Kidney (tissue), 14 donors: Measurements from ENCODE around the gene HAND2. TPM values are rescaled to one million over a fixed set of nuclear protein-coding genes. Genes with fewer than 3 reads are reported as not detected.

Source experiments
- DNase-seq, 5 donors: peaks; one replicate each; pipeline ENCODE4 v3.0.0-alpha.2; 2013 to 2020
- FAIRE-seq: peaks from 2 replicates; lab custom pipeline; 2012; peaks lifted over from hg19 to GRCh38; lab: Jason Lieb, UNC
- H3K27ac ChIP-seq, 2 donors: one replicate each; pipeline ENCODE4 v1.7.0; 2013; ENCODE audit warnings: low read depth in 2 of 2, low read length in 2 of 2, inconsistent platforms in 1 of 2
- H3K27me3 ChIP-seq: one replicate; pipeline ENCODE4 v1.7.1; 2013; ENCODE audit warnings: low read length, inconsistent platforms; ENCODE audit not compliant: control insufficient read depth, insufficient read depth
- H3K36me3 ChIP-seq, 3 donors: one replicate each; pipeline versions ENCODE4 v1.7.0 to v1.7.1; 2013; ENCODE audit warnings: low read length in 3 of 3, control low read depth in 1 of 3, inconsistent platforms in 1 of 3; ENCODE audit not compliant: insufficient read depth in 3 of 3, control insufficient read depth in 2 of 3
- H3K4me1 ChIP-seq, 3 donors: one replicate each; pipeline versions ENCODE4 v1.7.0 to v1.7.1; 2013; ENCODE audit warnings: low read length in 3 of 3, inconsistent platforms in 1 of 3, low read depth in 1 of 3; ENCODE audit not compliant: control insufficient read depth in 2 of 3, insufficient read depth in 2 of 3
- H3K4me3 ChIP-seq, 3 donors: one replicate each; pipeline versions ENCODE4 v1.7.0 to v1.8.1; 2013; ENCODE audit warnings: low read length in 3 of 3, control low read depth in 1 of 3, inconsistent platforms in 1 of 3
- H3K9ac ChIP-seq, 3 donors: one replicate each; pipeline versions ENCODE4 v1.7.0 to v1.7.1; 2013; ENCODE audit warnings: low read length in 3 of 3, control low read depth in 1 of 3, inconsistent platforms in 1 of 3
- H3K9me3 ChIP-seq, 3 donors: one replicate each; pipeline versions ENCODE4 v1.7.0 to v1.7.1; 2013; ENCODE audit warnings: low read length in 3 of 3, control low read depth in 1 of 3, inconsistent platforms in 1 of 3; ENCODE audit not compliant: control insufficient read depth in 2 of 3, insufficient read depth in 1 of 3
- CTCF ChIP-seq: IDR thresholded peaks from 3 replicates; pipeline ENCODE4 v1.5.1; 2012; ENCODE audit warnings: mild to moderate bottlenecking, moderate library complexity, borderline replicate concordance; ENCODE audit not compliant: insufficient read depth; ENCODE audit errors: extremely low read depth
- intact Hi-C: fragments of 100-400 bp; cut with DNase I; formaldehyde crosslinking; loops from one replicate; pipeline ENCODE4 v1.11.1; 2022
- polyA plus RNA-seq: library from polyadenylated mRNA; stranded (reverse); fragments of 350-450 nt; fragmentation: Illumina TruSeq; extraction: RNeasy Lipid Tissue Mini Kit (QIAGEN cat#74804); gene quantifications from one replicate; pipeline ENCODE4 v1.2.3, GENCODE V29; 2014; ENCODE audit warnings: low read depth, low replicate concordance; ENCODE audit not compliant: insufficient read depth
- total RNA-seq: library from RNA; stranded (reverse); fragmentation: NEBNext Ultra II Directional; extraction: Animal tissue kit (Norgen Biotek cat#: 25700); gene quantifications from one replicate; pipeline ENCODE4 v1.2.1, GENCODE V29; 2021
- donor health status: control.
- donor health status: control.
- donor health status: control.
- donor health status: control.
- donor health status: control.
- donor health status: DM: yes; HTN: yes; CAD: no.
- donor health status: Normal renal cell carcinoma (clear cell type).

Gene HAND2
- total and polyA plus RNA-seq, 2 donors from 2014 or later: 0.31 TPM; not detected in 1

DNA sequence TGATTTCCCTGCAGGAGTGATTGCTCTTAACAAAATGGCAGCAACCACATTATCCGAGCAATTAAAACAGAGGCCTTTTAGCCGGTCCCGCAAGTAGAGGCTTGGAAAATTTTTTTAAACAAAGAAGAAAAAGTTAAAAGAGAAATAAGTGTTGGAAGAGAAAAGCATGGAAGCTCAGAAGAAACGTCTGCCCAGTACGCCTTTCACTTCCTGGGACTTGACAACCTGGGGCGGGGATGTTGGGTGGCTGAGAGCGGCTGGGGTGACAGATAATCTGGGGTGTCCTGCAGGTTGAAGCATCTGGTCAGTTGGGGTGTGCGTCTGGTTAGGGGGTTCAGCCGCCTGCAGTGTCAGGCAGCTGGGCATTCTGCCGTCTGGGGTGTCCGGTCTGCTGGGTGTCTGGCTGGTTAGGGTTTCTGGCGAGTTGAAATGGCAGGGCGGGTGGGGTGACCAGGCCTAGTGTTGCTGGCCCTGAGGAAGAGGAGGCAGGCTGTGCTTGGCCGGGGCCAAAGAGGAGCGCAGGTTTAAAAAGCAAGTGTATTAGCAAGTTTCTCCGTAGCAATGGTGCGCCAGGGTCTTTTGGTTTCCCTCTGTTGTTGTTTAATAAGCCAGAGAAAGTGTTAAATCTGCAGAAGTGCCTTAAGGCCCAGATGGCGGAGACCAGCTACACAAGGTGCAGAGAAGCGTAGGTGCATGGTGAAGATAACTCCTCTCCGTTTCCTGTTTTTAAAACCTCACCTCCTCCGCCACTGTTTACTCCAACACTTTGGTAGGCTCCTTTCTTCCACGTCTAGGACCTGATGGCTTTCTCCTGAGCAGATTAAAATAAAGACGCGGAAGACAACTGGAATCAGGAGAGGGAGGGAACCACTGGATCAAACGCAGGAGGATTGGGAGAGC lies 5.6 kb downstream of the HAND2 start:
- Histone ChIP-seq H3K27ac (no peak overlapping the region), H3K9ac (no peak overlapping the region), H3K27me3 (peaks cover 82% of the 10 kb centered on the region), H3K4me1 (peaks cover 0 to 12% (median 0%) of the 10 kb centered on the region in 3 donors), H3K4me3 (no peak overlapping the region), H3K36me3 (no peaks in the 10 kb centered on the region), H3K9me3 (peaks cover 0 to 3% (median 0%) of the 10 kb centered on the region in 3 donors)
- intact Hi-C loops: no loop called here
- TF ChIP-seq CTCF: no peak
- DNase-seq: peak in 2 of 5 donors; percentile 12 to 35
- FAIRE-seq: no peak

- peaks cover 0 to 11% (median 0%) of the 10 kb centered on the region in 3 donors for H3K4me1 ChIP-seq
- no peak overlapping the region for H3K27ac ChIP-seq
- FAIRE-seq (no peak), DNase-seq (peak in 1 of 5 donors; percentile 29)
- no peak overlapping the region for H3K4me3 ChIP-seq
- TF ChIP-seq CTCF: no peak
- H3K9ac ChIP-seq: no peak overlapping the region
- H3K36me3 ChIP-seq: no peaks in the 10 kb centered on the region
- intact Hi-C loops: no loop called here
- H3K9me3 ChIP-seq: peaks cover 0 to 3% (median 0%) of the 10 kb centered on the region in 3 donors
- peaks cover 89% of the 10 kb centered on the region for H3K27me3 ChIP-seq
These were observed 7.1 kb downstream of the HAND2 start for GRCh38 chr4:173522951-173523395.

DNA sequence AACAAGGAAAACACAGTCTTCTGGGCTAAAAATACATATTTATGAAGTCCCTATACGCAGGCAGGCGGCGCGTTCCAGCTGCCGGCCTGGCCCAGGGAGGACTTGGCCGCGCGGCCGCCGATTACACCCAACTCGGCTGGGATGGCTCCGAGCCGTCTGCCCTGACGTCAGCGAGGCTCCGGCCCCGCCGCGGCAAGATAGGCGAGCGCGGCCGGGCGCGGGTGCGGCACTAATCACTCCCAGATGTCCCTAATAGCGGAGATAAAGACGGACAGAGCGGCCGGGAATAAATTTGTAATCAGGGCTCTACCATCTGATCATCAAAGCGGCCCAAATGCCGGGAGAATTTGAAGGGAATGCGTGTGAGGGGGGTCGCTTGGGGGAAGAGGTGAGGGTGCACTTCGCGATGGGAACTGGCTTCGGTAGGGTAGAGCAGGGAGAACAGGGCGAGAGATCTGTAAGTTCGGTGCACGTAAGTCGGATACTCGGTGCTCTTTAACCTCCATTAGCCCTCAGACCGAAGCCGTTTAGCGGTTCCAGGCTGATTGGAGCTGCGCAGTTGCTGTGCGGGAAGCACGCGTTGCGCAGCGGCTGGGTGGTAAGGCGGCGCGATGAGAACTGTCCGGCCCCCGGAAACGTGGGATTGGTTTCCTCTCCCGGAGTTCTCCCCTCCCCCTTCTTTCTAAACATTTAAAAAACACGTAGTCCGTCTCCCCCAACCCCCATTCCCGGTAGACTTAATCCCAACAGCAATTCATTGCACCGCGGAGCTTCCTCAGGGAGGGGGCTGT lies 7.7 kb downstream of the HAND2 start:
- Histone ChIP-seq H3K27ac (no peak overlapping the region), H3K4me3 (peak overlapping the region in 2 of 3 donors; percentile 31 to 62), H3K36me3 (no peaks in the 10 kb centered on the region), H3K4me1 (peaks cover 0 to 11% (median 0%) of the 10 kb centered on the region in 3 donors), H3K9ac (no peak overlapping the region), H3K27me3 (peaks cover 90% of the 10 kb centered on the region), H3K9me3 (peaks cover 0 to 3% (median 0%) of the 10 kb centered on the region in 3 donors)
- FAIRE-seq: no peak
- intact Hi-C loops: no loop called here
- TF ChIP-seq CTCF: no peak
- peak; percentile 63 to 87 (median 79) for DNase-seq
